Measurements from ENCODE around the gene POU2AF1.

- TF ChIP-seq ZFP3 (CRISPR knock-in tag; IDR thresholded peaks at IDR 0.05) (no peak), ISL1 (CRISPR knock-in tag; IDR thresholded peaks at IDR 0.05) (no peak), ZFP30 (CRISPR knock-in tag; IDR thresholded peaks at IDR 0.05) (no peak), CSDC2 (CRISPR knock-in tag; IDR thresholded peaks at IDR 0.05) (no peak), ZNF565 (CRISPR knock-in tag; conservative IDR thresholded peaks at IDR 0.05; ENCODE audit: low read depth) (no peak), ZNF8 (CRISPR knock-in tag; IDR thresholded peaks at IDR 0.05) (no peak), CREB5 (CRISPR knock-in tag; IDR thresholded peaks at IDR 0.05; ENCODE audit: low read depth) (no peak)
- TF ChIP-seq, protein P1, sequence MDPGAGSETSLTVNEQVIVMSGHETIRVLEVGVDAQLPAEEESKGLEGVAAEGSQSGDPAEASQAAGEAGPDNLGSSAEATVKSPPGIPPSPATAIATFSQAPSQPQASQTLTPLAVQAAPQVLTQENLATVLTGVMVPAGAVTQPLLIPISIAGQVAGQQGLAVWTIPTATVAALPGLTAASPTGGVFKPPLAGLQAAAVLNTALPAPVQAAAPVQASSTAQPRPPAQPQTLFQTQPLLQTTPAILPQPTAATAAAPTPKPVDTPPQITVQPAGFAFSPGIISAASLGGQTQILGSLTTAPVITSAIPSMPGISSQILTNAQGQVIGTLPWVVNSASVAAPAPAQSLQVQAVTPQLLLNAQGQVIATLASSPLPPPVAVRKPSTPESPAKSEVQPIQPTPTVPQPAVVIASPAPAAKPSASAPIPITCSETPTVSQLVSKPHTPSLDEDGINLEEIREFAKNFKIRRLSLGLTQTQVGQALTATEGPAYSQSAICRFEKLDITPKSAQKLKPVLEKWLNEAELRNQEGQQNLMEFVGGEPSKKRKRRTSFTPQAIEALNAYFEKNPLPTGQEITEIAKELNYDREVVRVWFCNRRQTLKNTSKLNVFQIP (CRISPR knock-in tag; IDR thresholded peaks at IDR 0.05; ENCODE audit: borderline replicate concordance, low read depth) = no peak
- TF ChIP-seq, protein P2, sequence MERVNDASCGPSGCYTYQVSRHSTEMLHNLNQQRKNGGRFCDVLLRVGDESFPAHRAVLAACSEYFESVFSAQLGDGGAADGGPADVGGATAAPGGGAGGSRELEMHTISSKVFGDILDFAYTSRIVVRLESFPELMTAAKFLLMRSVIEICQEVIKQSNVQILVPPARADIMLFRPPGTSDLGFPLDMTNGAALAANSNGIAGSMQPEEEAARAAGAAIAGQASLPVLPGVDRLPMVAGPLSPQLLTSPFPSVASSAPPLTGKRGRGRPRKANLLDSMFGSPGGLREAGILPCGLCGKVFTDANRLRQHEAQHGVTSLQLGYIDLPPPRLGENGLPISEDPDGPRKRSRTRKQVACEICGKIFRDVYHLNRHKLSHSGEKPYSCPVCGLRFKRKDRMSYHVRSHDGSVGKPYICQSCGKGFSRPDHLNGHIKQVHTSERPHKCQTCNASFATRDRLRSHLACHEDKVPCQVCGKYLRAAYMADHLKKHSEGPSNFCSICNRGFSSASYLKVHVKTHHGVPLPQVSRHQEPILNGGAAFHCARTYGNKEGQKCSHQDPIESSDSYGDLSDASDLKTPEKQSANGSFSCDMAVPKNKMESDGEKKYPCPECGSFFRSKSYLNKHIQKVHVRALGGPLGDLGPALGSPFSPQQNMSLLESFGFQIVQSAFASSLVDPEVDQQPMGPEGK (CRISPR knock-in tag; IDR thresholded peaks at IDR 0.05; ENCODE audit: borderline replicate concordance) = no peak
Observed at GRCh38 chr11:111362887-111363411, 16.1 kb downstream of the POU2AF1 start.

Measured in SK-N-SH treated with all-trans-retinoic acid at 6 μM for 48 hours (cell line).